Activated CD4-positive, alpha-beta T cell treated with anti-CD3 and anti-CD28 coated beads, Interleukin-2, amount 50 U/mL, for 1 hour (primary cell): Measurements from ENCODE around the gene HNRNPM.

Experiments
- DNase-seq: peaks from one replicate; pipeline ENCODE4 v3.0.0-alpha.2; 2020

Gene HNRNPM

GRCh38 chr19:8461376-8461775, 16.6 kb downstream of the HNRNPM start:
- DNase-seq, result no peak

GRCh38 chr19:8461891-8462290, 17.1 kb downstream of the HNRNPM start:
- DNase-seq, result no peak

DNA sequence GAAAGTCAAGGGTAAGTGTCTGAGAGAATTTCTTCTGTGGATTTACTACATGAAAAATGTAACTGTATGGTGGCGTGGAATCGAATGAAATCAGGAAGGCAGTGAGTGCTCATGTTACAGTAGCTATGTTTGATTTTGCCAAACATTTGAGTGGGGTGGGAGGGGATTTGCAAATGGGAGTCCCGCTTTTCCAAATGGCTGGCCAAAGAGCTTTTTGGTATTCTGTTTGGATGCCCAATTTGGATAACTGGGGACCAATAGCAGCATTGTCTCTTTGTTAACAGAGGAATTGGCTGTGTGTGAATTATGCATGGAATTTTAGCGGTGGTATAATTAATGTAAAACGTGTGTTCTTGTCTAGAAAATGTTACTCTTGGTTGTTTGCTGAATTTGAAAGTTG, 17.8 kb downstream of the HNRNPM start:
- no peak for DNase-seq

- DNase-seq, result no peak
These were observed 18.6 kb downstream of the HNRNPM start for GRCh38 chr19:8463365-8463764.

DNA sequence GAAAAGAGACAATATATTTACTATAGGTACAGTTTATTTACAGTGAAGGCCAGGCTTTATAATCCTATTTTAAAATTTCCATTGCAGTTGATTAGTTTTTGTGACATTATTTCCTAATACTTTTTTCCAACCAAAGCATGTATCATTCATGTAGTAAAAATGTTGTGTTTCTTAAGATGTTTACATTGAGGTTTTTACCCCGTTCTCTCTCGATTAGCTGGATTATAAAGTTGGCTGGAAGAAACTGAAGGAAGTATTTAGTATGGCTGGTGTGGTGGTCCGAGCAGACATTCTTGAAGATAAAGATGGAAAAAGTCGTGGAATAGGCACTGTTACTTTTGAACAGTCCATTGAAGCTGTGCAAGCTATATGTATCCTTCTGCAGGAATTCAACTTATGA, 21.2 kb downstream of the HNRNPM start:
- DNase-seq, result no peak

DNA sequence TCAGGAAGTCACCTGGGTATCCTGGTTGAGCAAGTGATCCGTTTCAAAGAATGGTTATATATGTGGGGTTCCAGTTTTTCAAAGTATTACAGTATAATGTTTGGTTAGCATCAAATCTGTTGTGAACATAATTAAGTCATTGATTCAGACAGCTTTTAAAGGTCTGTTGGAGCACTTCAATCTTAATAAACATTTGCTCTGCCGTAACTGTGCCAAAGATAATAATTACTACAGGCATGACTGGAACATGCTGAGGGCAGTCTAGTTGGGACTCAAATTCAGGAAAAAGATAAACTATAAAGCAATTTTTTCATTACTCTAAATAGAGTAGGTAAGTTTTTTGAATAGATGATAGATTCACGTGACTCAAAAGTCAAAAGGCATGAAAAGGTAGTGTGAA, 23.3 kb downstream of the HNRNPM start:
- no peak for DNase-seq

DNA sequence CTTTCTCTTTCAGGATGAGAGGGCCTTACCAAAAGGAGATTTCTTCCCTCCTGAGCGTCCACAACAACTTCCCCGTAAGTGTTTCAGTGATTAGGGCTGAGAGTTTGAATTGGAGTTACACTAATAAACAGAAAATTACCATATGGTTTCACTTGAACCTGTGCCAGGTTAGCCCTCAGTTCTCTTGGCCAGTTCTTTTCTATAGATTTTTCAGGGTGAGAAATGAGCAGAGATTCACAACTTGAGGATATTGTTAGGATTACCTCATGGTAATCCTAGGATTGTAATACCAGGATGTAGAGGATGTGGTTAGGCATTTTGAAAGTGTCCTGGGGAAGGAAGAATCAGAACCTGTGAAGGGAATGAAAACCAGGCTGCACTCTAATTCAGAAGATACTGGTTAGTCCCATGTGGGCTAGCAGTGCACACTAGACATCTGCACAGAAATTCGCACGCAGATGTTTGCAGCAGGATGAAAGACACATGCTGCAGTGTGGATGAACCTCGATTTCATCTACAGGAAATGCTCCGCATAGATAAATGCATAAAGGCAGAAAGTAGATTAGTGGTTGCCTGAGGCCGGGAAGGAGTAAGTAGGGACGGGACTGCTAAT, 24.1 kb downstream of the HNRNPM start:
- no peak for DNase-seq

DNA sequence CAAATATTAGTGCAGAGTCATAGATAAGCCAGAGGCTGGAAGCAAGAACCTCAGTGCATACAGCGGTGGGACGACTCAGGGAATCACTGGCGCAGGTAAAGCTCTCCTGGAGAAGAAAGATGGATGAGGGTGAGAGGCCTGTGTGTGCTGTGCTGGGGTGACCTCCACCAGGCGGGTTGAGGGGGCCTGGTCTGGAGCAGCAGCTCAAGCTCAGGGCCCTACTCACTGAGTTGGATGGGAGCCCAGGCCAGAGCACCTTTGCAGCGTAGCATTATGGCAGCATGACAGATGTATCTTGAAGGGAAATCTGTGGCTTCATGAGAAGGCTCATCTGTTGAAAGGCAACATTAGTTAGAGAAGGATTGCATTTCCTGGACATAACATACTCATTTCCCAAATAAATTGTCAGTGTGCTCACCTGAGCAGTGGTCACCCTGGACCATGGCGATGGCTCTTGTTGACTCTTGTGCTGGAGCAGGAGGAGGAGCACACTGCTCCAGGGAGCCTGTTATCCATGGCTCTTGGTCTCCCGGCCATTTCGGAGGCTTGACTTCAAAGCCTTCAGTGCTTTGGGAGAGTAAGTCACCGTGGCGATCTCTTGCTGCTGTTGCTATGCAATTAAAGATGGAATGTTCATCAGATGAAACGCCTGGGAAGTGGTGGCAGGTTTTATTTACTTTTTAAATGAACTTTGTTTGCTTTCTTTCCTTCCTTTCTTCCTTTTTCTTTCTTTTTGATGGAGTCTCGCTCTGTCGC, 25.0 kb downstream of the HNRNPM start:
- no peak for DNase-seq

GRCh38 chr19:8473648-8474476, 29.1 kb downstream of the HNRNPM start:
- no peak for DNase-seq

DNA sequence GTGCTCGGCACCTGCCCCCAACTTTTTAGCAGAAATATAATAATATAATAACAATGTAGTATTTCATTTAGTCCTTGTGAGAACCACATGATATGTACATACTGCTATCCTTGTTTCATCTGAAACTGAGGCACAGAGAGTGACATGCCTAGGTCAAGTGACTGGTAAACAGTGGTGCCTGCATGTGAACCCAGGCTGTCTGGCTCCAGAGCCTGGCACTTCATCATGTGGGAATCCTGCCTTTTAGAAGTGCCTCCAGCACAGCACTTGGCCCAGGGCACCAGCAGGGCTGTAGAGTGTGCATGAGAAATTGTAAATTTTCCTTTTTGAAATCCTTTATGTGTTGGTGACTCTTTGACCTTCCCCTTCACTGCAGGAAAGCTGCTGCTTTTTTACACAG, 30.2 kb downstream of the HNRNPM start:
- DNase-seq, result no peak

DNA sequence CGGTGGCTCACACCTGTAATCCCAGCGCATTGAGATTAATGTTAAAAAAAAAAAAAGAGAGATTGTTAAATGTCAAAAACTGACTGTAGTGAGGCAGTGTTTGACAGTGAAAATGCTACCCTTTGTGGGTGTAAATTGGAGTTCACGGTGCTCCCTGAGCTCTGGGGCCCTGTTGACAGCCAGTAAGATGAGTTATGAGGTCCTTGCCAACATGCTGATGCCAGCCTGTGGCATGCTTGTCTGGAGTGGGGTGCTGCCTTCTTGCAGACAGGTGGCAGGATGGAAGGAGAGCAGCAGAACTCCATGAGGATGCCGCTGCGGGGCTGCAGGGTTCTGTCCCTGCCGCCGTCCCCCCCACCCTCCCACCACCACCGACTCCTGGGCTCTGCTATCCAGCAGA, 31.7 kb downstream of the HNRNPM start:
- no peak for DNase-seq

GRCh38 chr19:8477889-8478288, 33.1 kb downstream of the HNRNPM start:
- no peak for DNase-seq

GRCh38 chr19:8478598-8478997, 33.8 kb downstream of the HNRNPM start:
- DNase-seq, result no peak

- no peak for DNase-seq
These were observed 36.4 kb downstream of the HNRNPM start for GRCh38 chr19:8481201-8481600.

- DNase-seq, result no peak
These were observed 36.8 kb downstream of the HNRNPM start for GRCh38 chr19:8481616-8482015.

- no peak for DNase-seq
These were observed 37.9 kb downstream of the HNRNPM start for GRCh38 chr19:8482696-8483095.

GRCh38 chr19:8483165-8483564, 38.4 kb downstream of the HNRNPM start:
- DNase-seq, result no peak

DNA sequence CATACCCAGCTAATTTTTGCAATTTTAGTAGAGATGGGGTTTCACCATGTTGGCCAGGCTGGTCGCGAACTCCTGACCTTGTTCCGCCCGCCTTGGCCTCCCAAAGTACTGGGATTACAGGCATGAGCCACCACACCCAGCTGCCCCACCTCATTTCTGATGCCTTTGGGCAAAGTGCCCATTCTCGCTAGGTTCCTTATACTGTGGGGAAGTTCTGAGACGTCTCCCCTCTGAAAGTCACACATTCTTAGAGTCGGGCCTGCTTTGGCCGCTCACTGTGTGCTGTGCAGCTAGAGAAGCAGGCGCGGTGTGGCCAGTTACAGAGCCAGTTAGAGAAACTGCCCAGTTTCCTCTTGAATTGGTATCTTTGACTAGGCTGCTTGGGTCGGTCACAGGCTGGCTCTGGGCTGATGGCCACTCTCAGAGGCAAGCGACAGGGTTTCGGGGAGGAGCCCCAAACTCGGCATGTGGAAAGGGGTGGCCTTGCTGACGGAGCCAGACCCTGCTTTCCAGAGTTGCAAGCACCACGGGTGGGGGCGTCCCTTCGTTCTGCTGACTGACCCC, 39.6 kb downstream of the HNRNPM start:
- no peak for DNase-seq

DNA sequence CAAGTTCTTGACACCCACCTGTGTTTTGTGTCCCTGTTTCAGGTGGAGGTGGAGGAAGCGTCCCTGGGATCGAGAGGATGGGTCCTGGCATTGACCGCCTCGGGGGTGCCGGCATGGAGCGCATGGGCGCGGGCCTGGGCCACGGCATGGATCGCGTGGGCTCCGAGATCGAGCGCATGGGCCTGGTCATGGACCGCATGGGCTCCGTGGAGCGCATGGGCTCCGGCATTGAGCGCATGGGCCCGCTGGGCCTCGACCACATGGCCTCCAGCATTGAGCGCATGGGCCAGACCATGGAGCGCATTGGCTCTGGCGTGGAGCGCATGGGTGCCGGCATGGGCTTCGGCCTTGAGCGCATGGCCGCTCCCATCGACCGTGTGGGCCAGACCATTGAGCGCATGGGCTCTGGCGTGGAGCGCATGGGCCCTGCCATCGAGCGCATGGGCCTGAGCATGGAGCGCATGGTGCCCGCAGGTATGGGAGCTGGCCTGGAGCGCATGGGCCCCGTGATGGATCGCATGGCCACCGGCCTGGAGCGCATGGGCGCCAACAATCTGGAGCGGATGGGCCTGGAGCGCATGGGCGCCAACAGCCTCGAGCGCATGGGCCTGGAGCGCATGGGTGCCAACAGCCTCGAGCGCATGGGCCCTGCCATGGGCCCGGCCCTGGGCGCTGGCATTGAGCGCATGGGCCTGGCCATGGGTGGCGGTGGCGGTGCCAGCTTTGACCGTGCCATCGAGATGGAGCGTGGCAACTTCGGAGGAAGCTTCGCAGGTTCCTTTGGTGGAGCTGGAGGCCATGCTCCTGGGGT, 41.0 kb downstream of the HNRNPM start:
- DNase-seq, result no peak

- DNase-seq, result no peak
These were observed 41.9 kb downstream of the HNRNPM start for GRCh38 chr19:8486661-8487136.

- peak; percentile 52 for DNase-seq
These were observed 42.5 kb downstream of the HNRNPM start for GRCh38 chr19:8487137-8487851.

DNA sequence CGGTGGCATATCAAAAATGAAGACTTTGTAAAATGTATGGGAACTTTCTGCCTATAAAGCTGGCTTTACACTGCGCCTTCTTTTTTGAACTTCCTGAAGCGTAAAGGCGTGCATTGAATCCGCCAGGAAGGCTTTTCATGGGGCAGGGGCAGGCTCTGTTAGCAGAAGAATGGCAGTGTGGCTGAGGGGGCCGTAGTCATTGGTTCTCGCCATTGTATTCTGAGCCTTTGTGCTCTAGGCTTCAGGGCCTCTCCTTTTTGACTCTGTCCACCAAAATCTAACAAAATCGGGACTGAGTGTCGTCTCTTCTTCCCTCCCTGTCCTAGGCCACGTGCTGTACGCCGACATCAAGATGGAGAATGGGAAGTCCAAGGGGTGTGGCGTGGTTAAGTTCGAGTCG, 43.6 kb downstream of the HNRNPM start:
- DNase-seq, result no peak
